Dermis microvascular lymphatic vessel endothelial cell (primary cell): Measurements from ENCODE around the gene SLC35F4. TPM values are rescaled to one million over a fixed set of nuclear protein-coding genes. Genes with fewer than 3 reads are reported as not detected.

Experiments used
- DNase-seq, 2 donors: peaks; one replicate each; pipeline versions ENCODE4 v3.0.0 to v3.0.0-alpha.2; 2010; ENCODE audit warnings: low read depth in 2 of 2
- total RNA-seq: library from RNA; depleted of rRNA; stranded (reverse); fragments of >200 nt; gene quantifications from 2 replicates; pipeline ENCODE4 v1.2.1, GENCODE V29; 2014

Gene SLC35F4
- total RNA-seq, 1 donor from 2014 or later = not detected

DNA sequence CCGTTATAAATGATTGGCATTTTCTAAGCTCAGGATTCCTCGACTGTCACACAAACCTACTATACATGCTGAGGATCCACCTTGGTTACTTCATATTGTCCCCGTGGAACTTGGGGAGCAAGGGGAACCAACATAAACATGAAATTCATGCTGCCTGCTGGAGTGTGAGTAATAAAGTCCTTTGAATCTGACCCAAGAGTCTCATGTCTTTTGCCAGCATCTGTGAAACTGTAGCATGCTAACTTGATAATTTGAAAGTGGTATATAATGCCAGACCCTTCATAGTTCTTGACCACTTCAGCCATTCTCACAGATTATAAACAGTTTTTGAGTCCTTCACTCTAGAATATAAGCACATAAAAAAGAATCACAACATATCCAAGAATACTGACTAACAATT lies 17.1 kb downstream of the SLC35F4 start:
- DNase-seq = no peak

DNA sequence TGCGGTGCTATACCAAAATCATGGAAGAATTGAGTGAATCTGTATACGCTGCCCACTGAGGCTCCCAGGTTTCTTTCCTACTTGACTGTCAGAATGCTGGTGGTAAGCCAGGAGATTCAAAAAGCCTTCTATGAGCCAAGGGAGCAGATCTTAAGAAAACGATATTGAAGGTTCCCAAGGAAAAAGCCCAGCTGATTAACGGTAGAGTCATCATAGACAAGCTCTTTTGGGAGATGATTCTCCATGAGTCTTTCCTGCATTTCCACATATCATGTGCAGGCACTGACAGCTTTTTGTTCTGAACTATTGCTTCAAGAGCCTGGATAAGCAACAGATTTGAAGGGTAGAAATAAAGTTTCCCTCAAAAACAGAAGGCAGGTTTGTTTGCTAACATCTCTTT lies 17.5 kb downstream of the SLC35F4 start:
- DNase-seq = no peak

DNA sequence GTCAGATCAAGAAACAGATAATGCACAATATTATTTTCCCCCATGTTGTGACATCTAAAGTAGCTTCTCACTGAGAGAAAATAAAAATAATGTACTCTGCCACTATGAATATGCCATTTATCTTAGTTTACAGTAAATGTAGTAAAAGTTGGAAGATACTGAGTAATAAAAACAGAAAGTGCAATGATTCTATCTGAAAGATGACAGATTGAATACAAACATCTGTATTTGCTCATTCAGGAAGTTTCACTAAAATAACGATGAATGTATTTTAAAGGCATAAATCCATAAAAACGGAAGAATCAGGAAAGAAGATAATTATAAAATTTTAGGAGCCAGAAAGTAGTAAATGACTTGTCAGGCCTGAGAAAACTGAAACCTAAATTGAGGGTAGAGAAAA lies 18.2 kb downstream of the SLC35F4 start:
- DNase-seq = no peak

GRCh38 chr14:57847096-57847495 lies 18.8 kb downstream of the SLC35F4 start:
- DNase-seq = no peak

DNA sequence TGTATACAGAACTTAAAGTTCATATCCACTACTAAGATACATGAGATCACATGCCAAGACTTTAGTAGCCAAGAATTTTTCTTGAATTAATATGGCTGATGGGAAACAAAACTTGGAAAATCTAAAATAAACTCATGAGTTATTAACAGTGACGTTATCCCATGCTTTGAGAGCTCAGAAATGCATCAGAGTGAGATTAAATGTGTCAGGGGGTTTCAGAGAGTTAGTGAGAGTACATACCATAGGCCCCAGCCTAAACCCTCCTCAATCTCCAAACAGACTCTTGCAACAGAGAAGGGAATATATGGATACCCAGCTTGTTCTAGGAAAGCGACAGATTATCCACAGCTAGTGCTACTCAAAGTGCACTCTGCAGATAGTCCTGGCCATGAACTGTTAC lies 19.3 kb downstream of the SLC35F4 start:
- DNase-seq = no peak

DNA sequence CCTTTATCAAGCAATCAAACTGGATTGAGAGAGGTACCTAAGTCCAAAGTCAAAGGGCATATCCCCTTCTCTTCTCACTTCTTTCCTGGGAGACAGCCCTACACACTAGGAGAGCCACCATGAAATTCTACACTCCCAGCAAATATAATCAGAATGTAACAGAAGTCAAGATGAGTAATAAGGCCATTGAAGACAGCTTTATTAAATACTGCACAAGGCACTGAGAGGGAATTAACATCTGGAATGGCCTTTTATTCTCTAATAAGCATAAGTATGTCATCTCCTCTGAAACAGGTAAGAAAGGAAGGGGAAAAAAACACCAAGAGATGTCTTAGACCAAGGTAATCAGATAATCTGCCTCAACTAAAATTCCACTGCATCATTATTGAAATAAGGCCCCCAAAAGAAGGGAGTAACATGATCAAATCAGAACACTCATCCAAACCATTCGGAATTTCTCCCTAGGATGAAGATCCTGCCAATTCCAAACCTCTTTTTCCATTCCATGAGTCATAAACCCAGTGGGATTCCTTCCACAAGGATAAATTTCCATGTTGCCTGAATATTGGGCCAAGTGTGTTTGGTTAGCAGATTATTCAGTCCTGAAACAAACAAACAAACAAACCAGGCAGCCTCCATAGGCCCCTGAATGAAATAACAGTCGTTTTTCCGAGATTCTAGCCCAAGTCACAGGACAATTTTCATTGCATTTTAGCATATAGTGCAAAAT lies 19.9 kb downstream of the SLC35F4 start:
- no peak for DNase-seq

DNA sequence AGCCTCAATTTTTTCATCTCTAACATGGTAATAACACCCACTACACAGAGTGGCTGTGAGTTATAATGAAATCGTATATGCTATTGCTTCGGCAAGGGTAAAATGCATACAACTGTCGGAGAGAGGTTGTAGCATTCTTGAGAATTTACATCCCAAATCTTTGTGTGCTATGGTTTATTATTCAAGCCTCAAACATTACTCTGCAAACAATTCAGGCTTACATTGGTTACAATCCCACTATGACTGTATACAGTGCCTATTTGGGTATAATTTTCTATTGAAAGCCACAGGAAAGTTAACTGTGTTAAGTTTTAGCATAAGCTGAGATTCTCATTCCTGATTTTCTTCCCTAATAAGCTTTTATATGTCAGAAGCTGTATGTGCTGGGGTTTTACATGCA lies 20.6 kb downstream of the SLC35F4 start:
- no peak for DNase-seq

DNA sequence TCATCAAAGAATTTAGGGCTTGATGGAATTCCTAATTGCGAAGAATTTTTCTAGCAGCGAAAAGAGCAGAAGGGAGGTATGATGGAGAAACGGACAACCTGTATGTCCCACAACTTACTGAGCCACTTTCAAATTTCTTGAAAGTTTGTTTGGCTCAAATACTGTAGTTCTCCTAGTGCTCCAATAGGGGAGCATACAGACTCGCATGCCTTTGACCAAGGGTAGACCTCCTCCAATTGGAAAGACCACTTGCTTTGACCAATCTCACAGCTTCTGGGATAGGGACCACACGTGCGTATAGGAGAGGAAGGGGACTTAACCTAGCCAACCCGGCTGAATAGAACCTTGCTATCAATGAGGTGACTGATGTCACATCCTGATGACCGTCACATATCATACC lies 28.6 kb downstream of the SLC35F4 start:
- no peak for DNase-seq

DNA sequence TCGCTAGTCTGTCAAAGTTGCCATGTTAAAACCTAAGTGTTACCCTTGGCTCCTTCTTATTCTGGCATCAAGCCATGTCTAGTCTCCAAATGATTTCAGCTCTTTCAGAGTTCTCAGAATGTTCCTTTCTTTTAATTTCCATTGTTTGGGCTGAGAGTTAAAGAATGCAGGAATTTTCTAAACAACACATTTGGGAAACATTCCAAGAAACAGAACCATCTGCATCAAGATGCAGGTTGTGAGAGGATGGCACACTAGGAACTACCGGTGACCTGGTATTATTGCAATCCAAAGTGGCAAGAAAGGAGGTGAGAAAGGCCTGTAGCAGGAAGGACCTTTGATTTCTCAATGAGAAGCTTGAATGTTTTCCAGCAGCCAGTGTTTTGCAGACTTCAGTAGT lies 30.1 kb downstream of the SLC35F4 start:
- DNase-seq = no peak

DNA sequence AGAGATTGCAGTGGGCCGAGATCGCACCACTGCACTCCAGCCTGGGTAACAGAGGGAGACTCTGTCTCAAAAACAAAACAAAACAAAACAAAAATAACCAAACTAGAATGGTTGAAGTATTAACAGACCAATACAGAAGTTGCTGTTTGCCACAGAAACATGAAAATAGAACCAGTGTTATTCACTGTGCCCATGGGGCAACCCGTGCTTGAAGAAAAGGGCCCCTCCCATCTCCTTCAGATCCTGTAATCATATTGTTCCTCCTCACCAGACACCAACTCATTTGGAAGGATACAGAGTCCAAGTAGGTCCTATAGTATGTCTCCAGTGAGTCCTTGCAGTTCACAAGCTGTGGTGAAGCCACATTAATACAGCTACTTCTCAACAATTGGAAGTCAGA lies 30.9 kb downstream of the SLC35F4 start:
- no peak for DNase-seq

DNA sequence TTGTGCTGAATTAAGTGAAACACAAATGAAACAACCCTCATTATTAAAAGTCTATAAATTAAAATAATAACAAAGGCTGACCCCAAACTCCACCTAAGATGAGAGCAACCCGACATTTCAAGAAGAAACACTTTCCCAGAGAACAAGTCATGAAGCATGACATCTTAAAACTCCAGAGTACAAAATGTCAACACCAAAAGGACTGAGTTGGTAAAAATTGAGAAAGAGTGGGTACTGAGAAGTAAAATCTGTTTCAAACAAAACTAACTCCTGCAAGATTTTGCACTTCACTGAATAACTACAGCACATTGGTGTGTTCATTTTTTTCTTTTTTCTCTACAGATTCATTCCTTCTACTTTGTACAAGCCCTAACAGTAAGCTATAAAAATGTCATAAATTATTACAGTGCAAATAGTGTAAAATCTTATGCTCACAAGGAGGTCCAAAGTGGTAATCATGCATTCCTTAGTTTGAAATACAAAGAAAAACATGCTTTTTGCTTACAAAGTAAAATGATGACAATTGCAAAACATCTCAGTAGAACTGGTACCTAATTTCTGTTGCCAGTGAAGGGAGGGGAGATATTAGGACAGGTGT lies 31.8 kb downstream of the SLC35F4 start:
- DNase-seq = no peak

DNA sequence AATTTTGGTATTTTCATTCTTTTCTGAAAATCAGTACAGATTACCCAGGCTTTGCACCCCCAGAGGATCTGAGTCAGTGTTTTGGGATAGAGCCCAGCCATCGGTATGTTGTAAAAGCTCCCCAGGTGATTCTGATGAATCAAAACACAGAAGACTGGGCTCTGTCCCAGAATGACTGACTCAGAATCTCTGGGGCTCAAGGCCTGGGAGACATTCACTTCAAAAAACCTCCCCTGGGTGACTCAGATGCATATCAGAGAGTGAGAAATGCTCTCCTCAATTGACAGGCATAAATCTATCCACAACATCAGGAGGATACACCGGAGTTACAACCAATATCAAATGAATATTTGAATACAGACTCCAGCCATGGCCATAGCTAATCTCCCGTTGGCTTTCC lies 32.6 kb downstream of the SLC35F4 start:
- peak in 1 of 2 donors; percentile 24 for DNase-seq

DNA sequence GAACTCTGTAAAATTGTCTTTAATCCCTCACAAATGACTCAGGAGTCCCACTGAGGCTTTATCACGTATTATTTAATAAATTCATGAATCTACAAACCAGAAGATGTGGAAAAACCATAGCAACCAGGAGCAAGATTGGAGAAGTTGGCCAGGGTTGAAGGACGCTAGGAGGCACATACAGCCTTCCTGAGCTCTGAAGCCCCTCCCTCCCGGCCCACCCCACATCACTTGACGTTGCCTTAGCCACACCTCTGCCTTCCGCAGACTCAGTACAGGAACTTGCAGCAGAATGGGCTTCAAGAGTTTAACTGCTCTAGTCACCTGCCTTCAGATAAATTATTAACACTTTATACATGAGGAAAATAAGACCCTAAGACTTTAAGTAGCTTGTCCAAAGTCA lies 33.9 kb downstream of the SLC35F4 start:
- peak in 1 of 2 donors; percentile 2 for DNase-seq

- DNase-seq = no peak
Observed at GRCh38 chr14:57828713-57829112, 37.2 kb downstream of the SLC35F4 start.

DNA sequence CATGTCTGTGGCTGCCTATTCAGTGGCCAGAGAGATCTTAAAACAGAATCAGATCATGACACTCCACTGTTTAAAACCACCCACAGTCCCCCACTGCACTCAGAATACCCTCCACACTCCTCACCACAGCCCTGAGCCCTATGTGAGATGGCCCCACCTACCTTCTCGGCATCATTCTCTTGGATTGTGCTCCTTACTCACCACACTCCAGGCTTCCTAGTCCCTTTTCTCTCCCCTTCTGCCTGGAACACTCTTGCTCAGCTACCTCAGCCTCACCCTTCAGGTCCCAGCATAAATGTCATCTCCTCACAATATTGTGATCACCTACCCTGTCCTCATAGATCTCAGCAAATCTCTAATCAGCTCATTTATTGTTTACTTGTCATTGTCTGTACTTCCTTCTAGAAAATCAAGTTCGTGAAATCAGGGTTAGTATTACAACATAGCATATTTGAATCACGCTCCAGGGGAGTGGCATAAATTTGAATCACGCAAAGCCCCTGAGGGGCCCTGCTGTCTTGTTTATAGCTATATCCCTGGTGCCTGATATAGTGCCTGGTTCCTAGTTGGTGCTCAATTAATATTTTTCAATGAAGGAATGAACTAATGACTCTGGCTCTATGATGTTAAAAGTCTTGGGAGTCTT lies 42.8 kb downstream of the SLC35F4 start:
- DNase-seq = no peak

DNA sequence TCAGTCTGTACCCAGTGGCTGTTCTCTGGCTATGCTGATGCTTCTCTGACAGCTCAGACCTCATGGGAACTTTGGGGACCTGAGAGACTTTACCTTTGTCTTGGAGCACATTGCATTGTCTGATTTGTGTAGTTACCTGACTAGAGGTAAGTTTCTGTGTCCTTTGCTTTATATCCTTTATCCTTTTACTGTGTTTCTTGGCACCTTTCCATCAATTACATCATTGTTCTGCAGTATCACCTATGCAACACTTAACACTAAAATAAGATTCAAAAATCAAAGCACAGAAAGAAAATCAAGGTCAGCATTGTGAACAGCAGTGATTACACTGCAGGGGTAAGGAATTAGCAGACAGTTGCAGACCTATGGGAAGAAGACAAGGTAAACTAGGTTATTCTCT lies 43.8 kb downstream of the SLC35F4 start:
- no peak for DNase-seq

- no peak for DNase-seq
Observed at GRCh38 chr14:57820581-57820980, 45.3 kb downstream of the SLC35F4 start.

DNA sequence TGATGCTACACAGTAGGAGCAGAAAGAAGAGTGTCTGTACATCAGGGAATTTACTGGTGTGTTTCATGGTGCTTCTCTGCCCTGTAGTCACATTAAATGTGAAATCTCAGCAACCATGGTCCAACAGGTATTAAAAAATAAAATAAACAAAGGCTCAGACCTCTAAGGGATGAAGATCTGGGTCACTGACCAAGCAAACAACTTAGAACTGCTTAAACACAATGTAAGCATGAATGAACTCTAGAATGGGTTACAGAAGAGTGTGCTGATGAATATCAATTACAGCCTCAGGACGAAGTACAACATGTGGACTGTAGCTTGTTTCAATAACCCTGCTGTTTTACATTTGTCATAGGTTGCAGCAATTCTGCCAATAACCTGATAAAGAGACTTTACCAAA lies 47.4 kb downstream of the SLC35F4 start:
- DNase-seq = no peak

DNA sequence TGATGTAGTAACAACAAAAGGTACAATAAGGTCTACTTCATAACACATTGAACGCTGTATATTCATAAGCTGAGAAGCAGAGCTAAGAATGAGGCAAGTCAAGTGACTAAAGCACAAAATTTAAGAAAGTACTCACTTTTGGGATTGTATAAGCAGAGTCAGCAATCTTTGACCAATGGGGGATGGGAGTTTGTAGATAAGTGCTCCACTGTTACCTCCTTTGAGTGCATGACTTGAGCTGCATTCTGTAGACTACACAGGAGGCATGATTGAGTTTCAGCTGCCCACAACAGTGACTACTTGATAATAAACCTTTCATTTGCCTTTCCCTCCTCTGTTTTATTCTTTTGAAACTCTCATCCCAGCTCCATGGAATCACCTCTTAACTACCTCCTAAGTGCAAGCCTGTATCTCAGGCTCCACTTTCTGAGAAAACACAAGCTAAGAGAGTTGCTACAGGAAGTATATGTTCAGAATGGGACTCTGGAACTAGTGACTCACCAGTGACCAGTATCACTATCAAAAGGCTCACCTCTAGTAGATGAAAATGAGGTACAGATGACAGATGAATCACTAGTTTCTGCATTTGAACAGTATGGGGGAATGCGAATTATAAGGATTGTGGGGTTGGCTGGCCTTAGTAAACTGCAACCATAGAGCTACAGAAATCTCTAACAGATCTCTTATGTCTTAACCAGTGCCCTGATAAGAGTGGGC lies 49.2 kb downstream of the SLC35F4 start:
- no peak for DNase-seq

DNA sequence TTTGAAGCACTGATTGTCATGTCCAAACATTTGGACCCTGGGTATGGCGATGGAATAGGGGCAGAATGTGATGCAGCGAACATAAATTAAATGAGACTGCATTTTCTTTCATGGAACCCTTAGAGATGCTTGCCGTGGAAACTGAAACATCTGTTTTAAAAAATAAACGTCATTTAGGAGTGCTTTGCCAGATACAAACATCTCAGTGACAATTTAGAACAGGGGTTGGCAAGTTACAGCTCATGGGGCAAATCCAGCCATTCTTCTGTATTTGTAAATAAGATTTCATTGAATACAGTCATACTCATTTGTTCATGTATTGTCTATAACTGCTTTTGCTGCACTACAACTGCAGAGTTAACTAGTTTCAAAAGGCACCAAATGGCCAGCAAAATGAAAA lies 51.2 kb downstream of the SLC35F4 start:
- no peak for DNase-seq

DNA sequence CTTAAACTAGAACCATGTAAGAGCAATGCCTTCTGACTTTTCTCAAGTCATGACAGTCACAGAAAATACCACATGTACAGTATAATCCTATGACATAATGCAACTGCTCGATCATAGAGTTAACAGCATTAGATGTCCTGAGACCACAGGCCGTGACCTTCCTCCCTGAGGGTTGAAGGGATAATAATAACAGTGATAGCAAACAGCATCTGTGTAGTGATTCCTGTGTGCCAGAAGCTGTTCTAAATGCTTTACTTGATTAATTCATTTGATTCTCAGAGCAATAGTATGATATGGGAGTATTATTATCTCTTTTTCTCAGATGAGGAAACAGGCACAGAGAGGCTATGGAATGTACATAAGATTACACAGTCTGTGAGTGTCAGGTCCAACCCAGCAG lies 53.2 kb downstream of the SLC35F4 start:
- no peak for DNase-seq

DNA sequence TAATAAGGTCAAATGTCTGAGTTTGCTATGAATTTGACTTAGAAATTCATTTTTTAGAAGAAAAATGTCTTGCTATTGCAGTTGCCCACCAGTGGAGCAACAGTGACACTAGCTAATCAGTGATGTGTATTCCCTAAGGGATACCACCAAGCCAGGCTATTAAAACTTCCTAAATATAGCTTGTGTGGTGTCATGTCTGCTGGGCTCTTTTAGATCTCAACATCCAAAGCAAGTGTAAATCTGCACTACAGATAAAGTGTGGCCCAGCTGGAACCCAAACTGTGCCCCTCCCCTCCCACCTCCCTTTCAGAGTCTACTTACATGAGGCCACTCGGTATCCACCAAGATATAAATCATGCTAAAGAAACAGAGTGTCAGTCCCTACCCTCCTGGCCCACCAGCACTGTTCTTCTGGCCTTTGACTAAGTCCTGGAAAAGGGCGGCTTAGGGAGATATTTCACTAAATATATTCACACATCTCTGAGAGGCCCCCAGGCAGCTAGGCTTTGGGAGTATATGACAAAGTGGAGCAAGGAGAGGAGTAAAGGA lies 53.8 kb downstream of the SLC35F4 start:
- DNase-seq = no peak
